HG03565 (cell line): Measurements from ENCODE around the gene NUDT22.

Experiments
- ATAC-seq: cut with Tn5 transposase; IDR thresholded peaks from one replicate; pipeline ENCODE4 v1.9.1; 2021; ENCODE audit warnings: mild to moderate bottlenecking, moderate library complexity; ENCODE audit not compliant: unreplicated experiment

NUDT22 gene

DNA sequence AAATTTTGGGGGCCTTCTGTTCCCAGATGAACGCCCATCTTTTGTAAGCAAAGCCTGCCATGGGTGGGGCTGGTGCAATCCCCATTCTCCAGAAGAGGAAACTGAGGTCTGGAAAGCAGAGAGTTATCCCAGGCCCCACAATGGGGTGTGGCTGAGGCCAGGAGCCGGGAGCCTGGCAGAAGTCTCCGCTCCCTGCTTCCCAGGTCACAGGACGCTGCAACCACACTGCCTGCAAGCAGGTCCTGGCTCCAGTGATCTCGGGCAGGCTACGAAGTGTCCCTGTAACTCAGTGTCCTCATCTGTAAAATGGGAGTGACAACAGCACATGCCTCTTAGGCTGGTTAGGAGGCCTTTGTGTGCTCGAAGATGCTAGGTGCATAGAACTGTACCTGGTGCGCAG lies 27.0 kb downstream of the NUDT22 start:
- ATAC-seq: no peak

DNA sequence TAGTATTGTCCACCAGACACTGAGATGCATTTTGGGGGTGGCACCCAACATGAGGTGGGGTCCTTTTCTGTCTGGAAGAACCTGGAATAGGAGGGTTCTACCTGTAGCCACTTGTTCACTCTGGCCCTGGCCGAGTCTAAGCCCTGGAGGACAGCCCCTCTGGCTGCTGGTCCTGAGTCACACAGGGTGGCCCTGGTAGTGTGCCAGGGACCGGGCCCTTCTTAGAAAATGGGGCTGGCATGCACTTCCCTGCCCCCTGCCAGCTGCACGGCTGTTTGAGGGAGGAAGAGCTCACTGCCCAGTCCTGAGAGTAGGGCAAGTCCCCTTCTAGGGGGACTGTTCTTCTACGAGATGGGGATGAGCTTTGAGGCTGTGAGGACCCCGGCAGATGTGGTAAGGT lies 27.4 kb downstream of the NUDT22 start:
- no peak for ATAC-seq

DNA sequence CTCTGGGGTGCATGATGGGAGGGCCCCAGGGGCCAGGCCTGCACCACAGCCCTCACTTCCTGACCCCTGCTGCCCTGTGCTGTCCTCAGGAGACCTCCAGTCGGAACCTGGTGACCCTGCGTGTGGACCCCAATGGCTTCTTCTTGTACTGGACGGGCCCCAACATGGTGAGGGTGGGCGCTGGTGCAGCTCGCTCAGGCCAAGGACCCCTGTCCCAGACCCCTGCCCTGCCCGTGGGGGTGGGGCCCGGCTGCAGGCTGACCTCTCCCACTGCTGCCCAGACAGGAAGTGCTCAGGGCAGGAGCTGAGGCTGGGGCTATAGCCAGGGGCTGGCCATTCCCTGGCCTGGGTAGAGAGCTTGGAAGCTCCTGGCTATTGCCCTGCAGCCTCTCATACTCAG lies 28.3 kb downstream of the NUDT22 start:
- ATAC-seq: no peak

DNA sequence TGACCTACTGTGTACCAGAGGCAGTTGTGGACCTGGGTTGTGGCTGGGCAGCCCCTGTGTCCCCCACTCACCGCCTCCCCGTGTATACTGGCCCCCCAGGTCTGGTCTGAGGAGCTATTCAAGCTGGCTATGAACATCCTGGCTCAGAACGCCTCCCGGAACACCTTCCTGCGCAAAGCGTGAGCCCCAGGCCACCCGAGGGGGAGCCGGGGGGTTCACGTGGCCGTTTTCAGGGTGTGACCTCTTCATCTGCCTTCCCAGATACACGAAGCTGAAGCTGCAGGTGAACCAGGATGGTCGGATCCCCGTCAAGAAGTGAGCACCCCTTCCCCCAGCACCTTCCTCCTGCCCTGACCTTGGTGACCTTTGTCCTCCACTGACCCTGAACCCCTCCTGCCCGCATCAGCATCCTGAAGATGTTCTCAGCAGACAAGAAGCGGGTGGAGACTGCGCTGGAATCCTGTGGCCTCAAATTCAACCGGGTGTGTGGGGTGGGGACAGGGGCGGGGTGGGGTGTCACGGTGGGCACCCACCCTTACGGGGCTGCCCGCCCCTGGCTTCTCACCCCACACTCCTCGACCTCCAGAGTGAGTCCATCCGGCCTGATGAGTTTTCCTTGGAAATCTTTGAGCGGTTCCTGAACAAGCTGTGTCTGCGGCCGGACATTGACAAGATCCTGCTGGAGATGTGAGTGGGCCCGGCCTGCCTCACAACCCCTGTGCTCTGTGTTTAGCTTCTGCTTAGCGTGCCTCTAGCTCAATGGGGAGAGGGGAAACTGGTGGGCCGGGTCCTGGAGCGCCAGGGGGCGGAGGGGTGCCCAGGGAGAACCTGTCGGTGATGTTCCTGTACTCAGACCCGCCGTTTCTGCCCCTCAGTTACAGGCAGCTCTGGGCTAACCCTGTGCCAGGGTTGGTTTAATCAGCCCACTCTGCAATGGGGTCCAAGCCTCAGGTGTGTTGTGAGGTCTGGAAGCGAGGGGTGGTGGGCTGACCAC lies 29.4 kb downstream of the NUDT22 start:
- ATAC-seq: no peak

DNA sequence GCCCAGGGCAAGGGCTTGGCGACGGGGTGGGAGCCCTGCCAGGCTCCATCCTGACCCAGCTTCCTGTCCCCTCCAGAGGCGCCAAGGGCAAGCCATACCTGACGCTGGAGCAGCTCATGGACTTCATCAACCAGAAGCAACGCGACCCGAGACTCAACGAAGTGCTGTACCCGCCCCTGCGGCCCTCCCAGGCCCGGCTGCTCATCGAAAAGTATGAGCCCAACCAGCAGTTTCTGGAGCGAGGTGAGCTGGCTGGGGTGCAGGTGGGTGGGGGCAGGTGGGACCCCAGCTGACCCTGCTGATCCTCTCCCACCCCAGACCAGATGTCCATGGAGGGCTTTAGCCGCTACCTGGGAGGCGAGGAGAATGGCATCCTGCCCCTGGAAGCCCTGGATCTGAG lies 30.2 kb downstream of the NUDT22 start:
- ATAC-seq: no peak

DNA sequence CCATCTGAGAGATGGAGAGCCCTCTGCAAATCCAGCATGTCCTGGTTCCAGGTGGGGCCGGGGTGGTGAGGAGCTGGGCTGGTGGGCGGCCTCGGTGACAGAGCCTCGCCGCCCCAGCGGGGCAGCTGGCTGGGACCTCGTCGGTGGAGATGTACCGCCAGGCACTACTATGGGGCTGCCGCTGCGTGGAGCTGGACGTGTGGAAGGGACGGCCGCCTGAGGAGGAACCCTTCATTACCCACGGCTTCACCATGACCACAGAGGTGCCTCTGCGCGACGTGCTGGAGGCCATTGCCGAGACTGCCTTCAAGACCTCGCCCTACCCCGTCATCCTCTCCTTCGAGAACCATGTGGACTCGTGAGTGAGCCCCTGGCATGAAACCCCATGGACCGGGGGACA lies 32.3 kb downstream of the NUDT22 start:
- no peak for ATAC-seq

DNA sequence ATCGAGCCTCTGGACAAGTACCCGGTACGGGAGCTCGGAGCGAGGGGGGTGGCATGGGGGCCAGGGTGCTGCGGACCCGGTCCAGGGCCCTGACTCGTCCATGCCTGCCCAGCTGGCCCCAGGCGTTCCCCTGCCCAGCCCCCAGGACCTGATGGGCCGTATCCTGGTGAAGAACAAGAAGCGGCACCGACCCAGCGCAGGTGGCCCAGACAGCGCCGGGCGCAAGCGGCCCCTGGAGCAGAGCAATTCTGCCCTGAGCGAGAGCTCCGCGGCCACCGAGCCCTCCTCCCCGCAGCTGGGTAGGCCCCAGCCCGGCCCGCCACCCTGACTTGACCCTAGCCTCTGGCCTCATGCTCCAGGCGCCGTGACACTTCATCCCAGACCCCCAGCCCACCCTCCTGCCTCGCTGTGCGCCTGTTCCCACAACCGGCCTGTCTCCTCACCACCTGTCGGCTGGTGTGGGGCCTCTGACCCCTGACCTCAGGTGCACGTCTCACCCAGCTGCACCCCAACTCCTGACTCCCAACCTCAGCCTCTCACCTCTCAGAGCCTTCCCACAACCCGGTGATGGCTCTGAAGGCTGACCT lies 33.0 kb downstream of the NUDT22 start:
- ATAC-seq: no peak

DNA sequence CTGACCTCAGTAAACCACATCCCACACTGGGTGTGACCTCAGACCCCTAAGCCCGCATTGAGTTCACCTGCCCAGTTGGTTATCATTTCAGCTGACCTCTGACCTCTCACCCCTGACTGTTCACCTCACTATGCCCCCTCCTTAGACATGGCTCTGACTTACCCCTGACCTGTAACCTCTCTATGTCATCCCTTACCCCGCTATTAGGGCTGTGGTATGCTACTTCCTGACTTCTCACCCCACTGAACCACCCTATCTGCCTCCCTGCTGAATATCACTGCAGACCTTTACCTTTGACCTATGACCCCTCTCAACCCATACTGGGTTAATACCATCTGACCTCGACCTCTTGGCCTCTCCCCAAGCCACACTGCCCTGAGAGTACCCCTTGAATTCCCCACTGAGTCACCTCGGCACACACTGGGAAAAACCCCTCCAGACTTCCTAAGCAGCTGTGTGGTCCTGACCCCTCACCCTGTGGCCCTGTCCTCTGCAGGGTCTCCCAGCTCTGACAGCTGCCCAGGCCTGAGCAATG lies 33.5 kb downstream of the NUDT22 start:
- ATAC-seq: no peak

DNA sequence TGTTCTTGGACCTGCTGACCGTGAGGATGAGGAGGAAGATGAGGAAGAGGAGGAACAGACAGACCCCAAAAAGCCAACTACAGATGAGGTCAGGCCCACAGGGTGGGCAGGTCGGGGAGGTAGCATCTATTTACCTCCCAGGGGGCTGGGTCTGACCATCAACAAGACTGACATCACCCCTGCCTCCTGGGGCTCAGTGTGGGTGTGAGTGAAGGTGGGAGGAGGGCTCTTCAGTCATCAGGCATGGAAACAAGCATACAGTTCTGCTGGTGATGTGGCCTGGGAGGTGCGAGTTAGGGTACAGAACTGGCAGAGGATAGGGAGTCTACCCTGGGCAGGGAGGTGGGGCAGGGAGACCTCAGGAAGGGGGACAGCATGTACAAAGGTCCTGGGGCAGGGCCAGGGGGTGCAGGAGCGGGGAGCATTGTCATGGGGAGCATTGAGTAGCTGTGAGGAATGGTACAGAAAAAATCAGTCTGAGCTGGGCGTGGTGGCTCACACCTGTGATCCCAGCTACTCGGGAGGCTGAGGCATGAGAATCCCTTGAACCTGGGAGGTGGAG lies 34.2 kb downstream of the NUDT22 start:
- ATAC-seq: no peak

DNA sequence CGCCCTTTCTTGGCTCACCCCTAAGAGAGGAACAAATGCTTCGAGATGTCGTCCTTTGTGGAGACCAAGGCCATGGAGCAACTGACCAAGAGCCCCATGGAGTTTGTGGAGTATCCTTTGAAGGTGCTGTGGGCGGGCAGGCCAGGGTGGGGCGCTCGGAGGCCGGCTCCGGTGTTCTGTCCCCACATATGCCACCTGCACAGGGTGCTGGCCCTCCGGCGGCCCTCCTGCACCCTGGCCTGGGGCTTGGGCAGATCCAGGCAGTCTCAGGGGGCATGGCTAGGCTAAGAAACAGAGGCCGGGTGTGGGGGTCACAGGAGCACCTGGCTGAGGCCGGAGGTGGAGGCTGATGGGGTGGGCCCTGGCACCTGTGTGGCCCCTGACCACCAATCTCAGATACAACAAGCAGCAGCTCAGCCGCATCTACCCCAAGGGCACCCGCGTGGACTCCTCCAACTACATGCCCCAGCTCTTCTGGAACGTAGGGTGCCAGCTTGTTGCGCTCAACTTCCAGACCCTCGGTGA lies 35.5 kb downstream of the NUDT22 start:
- no peak for ATAC-seq

DNA sequence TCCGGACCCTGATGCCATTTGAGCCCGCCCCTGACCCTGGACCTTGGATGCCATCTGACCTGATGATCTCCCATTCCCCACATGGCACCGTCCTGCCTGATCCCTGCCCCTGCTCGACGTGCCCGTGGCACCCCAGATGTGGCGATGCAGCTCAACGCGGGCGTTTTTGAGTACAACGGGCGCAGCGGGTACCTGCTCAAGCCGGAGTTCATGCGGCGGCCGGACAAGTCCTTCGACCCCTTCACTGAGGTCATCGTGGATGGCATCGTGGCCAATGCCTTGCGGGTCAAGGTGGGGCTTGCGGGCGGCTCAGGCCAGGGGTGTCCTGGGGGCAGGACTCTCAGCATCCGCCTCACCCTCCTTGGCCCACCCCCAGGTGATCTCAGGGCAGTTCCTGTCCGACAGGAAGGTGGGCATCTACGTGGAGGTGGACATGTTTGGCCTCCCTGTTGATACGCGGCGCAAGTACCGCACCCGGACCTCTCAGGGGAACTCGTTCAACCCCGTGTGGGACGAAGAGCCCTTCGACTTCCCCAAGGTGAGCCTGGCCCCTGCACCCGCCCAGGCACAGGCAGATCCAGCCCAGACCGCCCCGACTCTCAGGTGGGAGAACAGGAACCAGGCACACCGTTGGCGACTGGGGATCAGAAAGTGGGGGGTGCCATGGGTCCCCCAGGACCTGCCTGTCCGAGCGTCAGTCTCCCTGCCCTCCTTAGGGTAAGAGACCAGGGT lies 36.4 kb downstream of the NUDT22 start:
- no peak for ATAC-seq

DNA sequence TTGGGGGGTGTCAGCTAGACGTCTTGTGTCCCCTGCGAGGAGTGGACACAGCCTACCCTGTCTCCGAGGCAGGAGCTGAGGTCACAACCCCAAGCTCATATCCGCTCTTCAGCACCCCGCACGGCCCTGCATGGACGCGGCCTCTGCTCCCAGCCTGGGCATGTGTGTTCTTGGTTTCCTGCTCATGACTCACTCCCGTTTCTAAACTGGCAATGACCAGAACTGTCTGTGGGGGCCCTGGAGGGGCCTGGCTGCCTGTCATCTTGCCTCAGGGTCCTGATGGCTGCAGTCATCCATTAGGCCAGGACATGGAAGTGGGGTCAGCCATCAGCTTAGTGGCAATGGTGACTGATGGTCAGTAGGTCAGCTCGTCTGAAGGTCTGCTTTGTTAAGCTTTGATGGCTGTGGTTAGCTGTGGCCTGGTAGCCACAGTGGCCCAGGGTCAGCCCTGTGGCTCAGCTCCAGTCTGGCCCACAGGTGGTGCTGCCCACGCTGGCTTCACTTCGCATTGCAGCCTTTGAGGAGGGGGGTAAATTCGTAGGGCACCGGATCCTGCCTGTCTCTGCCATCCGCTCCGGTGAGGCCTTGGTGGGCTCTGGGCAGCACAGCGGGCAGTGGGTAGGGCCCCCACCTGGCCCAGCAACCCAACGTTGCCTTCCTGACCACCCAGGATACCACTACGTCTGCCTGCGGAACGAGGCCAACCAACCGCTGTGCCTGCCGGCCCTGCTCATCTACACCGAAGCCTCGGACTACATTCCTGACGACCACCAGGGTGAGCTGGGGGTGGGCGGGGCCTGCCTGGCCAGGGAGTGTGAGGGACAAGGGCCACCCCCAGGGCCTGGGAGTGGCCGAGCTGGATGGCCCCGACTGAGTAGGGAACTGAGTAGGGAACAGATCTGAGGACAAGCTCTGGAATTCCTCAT lies 37.2 kb downstream of the NUDT22 start:
- no peak for ATAC-seq

DNA sequence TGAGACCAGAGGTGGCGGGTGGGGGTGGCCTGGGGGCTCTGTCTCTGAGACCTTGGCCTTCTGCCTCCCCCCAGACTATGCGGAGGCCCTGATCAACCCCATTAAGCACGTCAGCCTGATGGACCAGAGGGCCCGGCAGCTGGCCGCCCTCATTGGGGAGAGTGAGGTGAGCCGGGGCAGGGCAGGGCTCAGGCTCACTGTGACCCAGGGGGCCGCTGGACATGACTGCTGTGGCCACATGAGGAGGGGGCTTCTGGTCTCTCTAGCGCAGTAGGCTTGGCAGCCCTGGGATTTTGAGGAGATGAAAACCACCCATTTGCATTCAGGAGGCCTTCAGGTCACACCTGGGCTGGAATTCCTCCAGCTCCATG lies 37.9 kb downstream of the NUDT22 start:
- no peak for ATAC-seq

DNA sequence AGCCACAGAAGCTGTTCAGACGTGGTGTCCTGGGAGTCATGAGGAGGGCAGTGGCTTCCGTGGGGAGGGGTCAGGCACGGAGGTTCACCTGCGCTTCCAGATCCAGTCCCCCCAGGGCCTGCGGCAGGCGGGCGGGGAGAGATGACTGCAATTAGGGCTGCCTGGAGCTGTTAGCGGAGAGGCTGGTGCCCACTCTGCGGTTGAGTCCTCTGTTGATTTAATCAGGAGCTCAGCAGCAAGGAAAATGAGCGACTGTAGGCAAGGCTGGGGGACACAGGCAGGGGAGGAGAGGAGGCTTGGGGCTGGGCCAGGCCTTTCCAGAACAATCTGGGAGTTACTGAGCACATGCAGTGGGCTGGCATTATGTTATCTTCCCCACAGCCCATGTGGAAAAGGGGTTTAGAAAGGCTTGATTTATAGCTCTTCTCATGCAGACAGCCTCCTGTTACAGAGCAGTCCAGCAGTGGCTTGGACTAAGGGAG lies 38.3 kb downstream of the NUDT22 start:
- no peak for ATAC-seq

DNA sequence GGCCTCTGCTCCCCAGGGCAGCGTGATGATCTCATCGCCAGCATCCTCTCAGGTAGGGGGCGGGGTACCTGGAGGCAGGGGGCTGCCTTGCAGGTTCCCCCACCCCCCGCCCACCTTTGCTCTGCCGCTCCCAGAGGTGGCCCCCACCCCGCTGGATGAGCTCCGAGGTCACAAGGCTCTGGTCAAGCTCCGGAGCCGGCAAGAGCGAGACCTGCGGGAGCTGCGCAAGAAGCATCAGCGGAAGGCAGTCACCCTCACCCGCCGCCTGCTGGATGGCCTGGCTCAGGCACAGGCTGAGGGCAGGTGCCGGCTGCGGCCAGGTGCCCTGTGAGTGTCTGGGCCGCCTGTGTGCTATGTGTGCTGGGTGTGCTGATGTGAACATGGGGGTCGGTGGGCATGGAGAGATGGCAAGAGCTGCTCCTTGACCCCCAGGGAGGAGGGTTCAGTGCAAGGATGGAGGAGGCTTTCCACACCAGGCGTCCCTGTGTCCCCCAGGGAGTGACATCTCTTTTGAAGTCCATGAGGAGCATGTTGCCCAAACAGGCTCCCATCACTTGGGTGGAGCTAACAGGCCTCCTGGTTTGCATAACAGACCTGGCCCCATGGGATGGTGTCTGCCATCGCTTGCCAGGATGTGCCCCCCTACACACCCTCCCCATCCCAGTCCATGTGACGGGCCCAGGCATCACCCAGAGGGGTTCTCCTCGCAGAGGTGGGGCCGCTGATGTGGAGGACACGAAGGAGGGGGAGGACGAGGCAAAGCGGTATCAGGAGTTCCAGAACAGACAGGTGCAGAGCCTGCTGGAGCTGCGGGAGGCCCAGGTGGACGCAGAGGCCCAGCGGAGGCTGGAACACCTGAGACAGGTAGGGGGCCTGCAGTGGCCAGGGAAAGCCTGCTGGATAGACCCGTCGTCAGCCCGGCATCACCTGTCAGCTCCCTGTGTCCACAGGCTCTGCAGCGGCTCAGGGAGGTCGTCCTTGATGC lies 39.4 kb downstream of the NUDT22 start:
- no peak for ATAC-seq

DNA sequence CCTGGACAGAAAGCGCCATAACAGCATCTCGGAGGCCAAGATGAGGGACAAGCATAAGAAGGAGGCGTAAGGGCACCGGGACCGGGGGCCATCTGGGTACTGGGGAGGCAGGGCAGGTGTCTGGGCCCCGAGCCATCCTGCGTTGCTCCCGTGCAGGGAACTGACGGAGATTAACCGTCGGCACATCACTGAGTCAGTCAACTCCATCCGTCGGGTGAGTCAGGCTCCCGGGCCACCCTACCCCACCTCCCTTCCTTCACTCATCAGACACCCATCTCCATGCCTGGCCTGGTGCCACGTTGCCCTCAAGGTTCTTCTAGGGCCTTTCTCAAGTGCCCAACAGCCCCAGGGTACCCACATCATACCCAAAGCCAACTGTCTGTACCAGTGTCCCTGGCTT lies 40.3 kb downstream of the NUDT22 start:
- no peak for ATAC-seq

DNA sequence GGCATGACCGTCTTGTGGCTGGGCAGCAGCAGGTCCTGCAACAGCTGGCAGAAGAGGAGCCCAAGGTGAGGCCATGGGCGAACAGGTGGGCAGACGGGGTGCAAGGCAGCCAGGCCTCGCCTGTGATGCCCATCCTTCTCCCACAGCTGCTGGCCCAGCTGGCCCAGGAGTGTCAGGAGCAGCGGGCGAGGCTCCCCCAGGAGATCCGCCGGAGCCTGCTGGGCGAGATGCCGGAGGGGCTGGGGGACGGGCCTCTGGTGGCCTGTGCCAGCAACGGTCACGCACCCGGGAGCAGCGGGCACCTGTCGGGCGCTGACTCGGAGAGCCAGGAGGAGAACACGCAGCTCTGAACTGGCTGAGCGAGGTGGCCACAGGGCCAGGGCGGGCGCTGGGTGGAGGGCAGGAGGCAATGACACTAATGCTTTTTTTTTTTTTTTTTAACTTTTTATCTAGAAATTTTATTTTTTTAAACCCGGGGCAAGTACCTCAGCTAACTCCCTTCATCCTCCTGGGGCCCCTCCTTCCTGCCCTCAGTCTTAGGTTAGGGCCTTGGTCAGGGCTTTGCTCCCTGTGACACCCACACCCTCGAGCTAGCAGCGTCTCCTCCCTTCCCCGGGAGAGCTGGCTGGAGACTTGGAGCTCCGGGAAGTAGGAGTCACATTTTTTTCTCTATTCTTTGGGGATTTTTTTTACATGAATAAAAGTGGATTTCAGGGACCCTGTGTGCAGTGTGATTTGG lies 41.3 kb downstream of the NUDT22 start:
- ATAC-seq: no peak
